ENCODE measurements around the gene TJAP1.
"Not testable (repeated sequence)": the region's sequence is repeated elsewhere in the genome, so short reads cannot be mapped to it uniquely, and the experiment has no call there.

TJAP1 gene

DNA sequence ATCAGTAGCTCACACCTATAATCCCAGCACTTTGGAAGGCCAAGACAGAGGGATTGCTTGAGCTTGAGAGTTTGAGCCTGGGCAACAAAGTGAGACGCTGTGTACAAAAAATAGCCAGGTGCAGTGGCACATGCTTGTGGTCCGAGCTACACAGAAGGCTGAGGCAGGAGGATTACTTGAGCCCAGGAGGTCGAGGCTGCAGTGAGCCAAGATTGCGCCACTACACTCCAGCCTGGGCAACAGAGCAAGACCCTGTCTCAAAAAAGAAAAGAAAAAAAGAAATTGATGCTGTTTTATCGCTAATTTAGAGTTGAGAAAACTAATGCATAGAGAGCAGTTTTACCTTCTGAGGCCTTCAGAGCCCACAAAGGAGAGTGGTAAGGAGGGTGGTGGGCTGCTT lies 20.9 kb downstream of the TJAP1 start:
- H3K4me3 ChIP-seq (ENCODE audit: low read length in 2 of 2); H3K9me3 ChIP-seq (ENCODE audit: control insufficient read depth in 2 of 2, low read length in 2 of 2); H3K9ac ChIP-seq (ENCODE audit: low read depth in 1 of 2, low read length in 2 of 2); H3K4me1 ChIP-seq (ENCODE audit: control insufficient read depth in 2 of 2, insufficient read depth in 2 of 2, low read length in 2 of 2); H3K27ac ChIP-seq (ENCODE audit: low read depth in 2 of 2, low read length in 2 of 2); H3K27me3 ChIP-seq (ENCODE audit: control insufficient read depth in 2 of 2, insufficient read depth in 2 of 2, low read length in 2 of 2): not testable (repeated sequence)
- H3K36me3 ChIP-seq (ENCODE audit: control insufficient read depth in 2 of 2, insufficient read depth in 2 of 2, low read length in 2 of 2): peaks cover 36 to 48% of the 10 kb centered on the region in 2 donors

DNA sequence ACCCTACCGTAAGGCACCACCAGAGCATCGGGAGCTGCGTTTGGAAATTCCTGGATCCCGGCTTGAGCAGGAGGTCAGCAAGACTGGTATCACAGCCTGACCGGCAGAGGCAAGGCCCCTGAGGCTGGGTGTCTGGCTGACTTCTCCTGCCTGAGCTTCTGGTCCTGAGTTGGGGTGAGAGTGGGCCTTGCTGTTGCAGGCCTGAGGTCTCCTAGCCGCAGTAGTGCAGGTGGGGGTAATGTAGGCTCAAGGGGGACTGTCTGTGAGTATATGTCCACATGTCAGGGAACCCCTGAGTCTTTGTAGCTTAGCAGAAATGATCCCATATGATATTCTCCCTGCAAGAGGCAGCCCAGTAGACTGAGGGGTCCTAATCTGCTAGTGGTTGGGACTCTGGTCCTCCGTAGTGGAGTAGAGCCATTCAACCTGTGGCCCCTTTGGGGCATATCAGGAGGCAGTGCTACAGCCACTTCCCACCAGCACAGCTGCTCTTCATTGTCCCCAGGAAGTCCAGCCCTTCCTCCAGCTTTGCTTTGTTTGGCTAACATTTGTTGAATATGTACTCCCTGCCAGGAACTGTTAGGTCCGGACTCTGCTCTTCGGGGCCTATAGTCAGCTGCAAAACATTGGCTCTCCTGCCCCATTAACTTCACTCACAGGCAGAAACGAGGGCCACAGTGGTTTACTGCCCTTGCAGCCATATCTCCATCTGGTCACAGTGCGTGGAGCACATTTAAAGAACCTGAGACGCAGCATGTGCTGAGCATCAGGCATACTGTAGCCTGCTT lies 21.9 kb downstream of the TJAP1 start:
- Histone ChIP-seq H3K4me3 (ENCODE audit: low read length in 2 of 2) (no peak overlapping the region), H3K9me3 (ENCODE audit: control insufficient read depth in 2 of 2, low read length in 2 of 2) (no peaks in the 10 kb centered on the region), H3K36me3 (ENCODE audit: control insufficient read depth in 2 of 2, insufficient read depth in 2 of 2, low read length in 2 of 2) (peaks cover 42 to 51% of the 10 kb centered on the region in 2 donors), H3K27me3 (ENCODE audit: control insufficient read depth in 2 of 2, insufficient read depth in 2 of 2, low read length in 2 of 2) (no peaks in the 10 kb centered on the region), H3K9ac (ENCODE audit: low read depth in 1 of 2, low read length in 2 of 2) (no peak overlapping the region), H3K4me1 (ENCODE audit: control insufficient read depth in 2 of 2, insufficient read depth in 2 of 2, low read length in 2 of 2) (peaks cover 0 to 3% of the 10 kb centered on the region in 2 donors), H3K27ac (ENCODE audit: low read depth in 2 of 2, low read length in 2 of 2) (no peak overlapping the region)

DNA sequence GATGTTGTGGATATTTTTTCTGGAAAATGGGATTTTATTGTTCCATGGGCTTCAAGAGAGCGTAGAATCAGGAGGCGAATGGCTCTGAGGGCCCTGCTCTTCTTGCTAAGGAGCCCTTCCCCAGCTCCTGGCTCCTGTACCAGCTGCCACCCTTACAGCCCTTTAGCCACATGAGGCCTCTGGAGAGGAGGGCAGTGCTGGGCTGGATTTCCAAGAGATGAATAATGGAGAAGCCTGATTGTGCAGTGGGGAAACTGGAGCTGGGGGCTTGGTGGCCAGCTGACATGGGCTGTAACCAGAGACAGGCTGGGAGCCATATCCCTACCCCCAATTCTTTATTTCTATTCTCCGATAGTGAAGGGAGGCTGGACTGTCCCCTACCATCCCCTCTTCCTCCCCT lies 23.6 kb downstream of the TJAP1 start:
- H3K9me3 ChIP-seq (ENCODE audit: control insufficient read depth in 2 of 2, low read length in 2 of 2): no peaks in the 10 kb centered on the region
- H3K4me3 ChIP-seq (ENCODE audit: low read length in 2 of 2): no peak overlapping the region
- no peak overlapping the region for H3K27ac ChIP-seq (ENCODE audit: low read depth in 2 of 2, low read length in 2 of 2)
- no peaks in the 10 kb centered on the region for H3K27me3 ChIP-seq (ENCODE audit: control insufficient read depth in 2 of 2, insufficient read depth in 2 of 2, low read length in 2 of 2)
- H3K36me3 ChIP-seq (ENCODE audit: control insufficient read depth in 2 of 2, insufficient read depth in 2 of 2, low read length in 2 of 2): peaks cover 52 to 61% of the 10 kb centered on the region in 2 donors
- H3K9ac ChIP-seq (ENCODE audit: low read depth in 1 of 2, low read length in 2 of 2): no peak overlapping the region
- H3K4me1 ChIP-seq (ENCODE audit: control insufficient read depth in 2 of 2, insufficient read depth in 2 of 2, low read length in 2 of 2): no peaks in the 10 kb centered on the region

DNA sequence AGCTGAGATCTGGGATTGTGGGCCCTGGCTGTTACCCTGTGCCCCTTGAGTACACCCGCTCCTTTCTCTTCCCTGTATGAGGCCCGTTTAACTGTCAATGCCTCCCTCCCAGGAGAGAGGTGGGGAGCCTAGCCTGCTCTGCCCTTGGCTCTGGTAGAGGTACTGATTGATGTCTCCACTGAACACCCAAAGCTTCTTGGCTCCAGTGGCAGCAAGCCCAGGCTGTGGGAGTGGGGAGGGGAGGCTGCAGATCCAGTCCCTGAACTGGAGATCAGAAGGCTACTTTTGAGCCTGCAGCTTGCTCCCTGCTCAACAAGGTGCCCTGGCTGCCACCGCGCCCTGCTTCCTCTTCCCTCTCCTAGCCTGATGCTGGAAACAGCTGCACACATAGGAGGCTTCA lies 25.3 kb downstream of the TJAP1 start:
- Histone ChIP-seq H3K27ac (ENCODE audit: low read depth in 2 of 2, low read length in 2 of 2) (no peak overlapping the region), H3K9me3 (ENCODE audit: control insufficient read depth in 2 of 2, low read length in 2 of 2) (no peaks in the 10 kb centered on the region), H3K36me3 (ENCODE audit: control insufficient read depth in 2 of 2, insufficient read depth in 2 of 2, low read length in 2 of 2) (peaks cover 52 to 62% of the 10 kb centered on the region in 2 donors), H3K4me1 (ENCODE audit: control insufficient read depth in 2 of 2, insufficient read depth in 2 of 2, low read length in 2 of 2) (peaks cover 0 to 3% of the 10 kb centered on the region in 2 donors), H3K4me3 (ENCODE audit: low read length in 2 of 2) (no peak overlapping the region), H3K9ac (ENCODE audit: low read depth in 1 of 2, low read length in 2 of 2) (no peak overlapping the region), H3K27me3 (ENCODE audit: control insufficient read depth in 2 of 2, insufficient read depth in 2 of 2, low read length in 2 of 2) (peaks cover 0 to 3% of the 10 kb centered on the region in 2 donors)

DNA sequence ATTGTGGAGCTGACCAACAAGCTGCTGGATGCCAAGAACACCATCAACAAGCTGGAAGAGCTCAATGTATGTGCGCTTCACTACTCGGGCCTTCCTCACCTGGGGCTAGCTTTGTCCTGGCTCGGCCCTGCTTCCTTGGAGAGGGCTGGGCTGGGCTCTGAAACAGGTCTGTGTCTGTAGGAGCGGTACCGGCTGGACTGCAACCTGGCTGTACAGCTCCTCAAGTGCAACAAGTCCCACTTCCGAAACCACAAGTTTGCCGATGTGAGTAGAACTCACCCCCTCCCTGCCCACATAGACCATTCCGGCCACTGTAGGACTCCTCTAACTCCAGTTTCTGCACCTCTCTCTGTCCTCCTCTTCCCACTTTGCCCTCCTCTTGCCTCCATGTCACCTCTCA lies 26.1 kb downstream of the TJAP1 start:
- Histone ChIP-seq H3K27me3 (ENCODE audit: control insufficient read depth in 2 of 2, insufficient read depth in 2 of 2, low read length in 2 of 2) (peaks cover 4 to 8% of the 10 kb centered on the region in 2 donors), H3K9ac (ENCODE audit: low read depth in 1 of 2, low read length in 2 of 2) (no peak overlapping the region), H3K27ac (ENCODE audit: low read depth in 2 of 2, low read length in 2 of 2) (no peak overlapping the region), H3K36me3 (ENCODE audit: control insufficient read depth in 2 of 2, insufficient read depth in 2 of 2, low read length in 2 of 2) (peaks cover 52 to 61% of the 10 kb centered on the region in 2 donors), H3K9me3 (ENCODE audit: control insufficient read depth in 2 of 2, low read length in 2 of 2) (no peaks in the 10 kb centered on the region), H3K4me1 (ENCODE audit: control insufficient read depth in 2 of 2, insufficient read depth in 2 of 2, low read length in 2 of 2) (peaks cover under 1 to 3% of the 10 kb centered on the region in 2 donors), H3K4me3 (ENCODE audit: low read length in 2 of 2) (no peak overlapping the region)

DNA sequence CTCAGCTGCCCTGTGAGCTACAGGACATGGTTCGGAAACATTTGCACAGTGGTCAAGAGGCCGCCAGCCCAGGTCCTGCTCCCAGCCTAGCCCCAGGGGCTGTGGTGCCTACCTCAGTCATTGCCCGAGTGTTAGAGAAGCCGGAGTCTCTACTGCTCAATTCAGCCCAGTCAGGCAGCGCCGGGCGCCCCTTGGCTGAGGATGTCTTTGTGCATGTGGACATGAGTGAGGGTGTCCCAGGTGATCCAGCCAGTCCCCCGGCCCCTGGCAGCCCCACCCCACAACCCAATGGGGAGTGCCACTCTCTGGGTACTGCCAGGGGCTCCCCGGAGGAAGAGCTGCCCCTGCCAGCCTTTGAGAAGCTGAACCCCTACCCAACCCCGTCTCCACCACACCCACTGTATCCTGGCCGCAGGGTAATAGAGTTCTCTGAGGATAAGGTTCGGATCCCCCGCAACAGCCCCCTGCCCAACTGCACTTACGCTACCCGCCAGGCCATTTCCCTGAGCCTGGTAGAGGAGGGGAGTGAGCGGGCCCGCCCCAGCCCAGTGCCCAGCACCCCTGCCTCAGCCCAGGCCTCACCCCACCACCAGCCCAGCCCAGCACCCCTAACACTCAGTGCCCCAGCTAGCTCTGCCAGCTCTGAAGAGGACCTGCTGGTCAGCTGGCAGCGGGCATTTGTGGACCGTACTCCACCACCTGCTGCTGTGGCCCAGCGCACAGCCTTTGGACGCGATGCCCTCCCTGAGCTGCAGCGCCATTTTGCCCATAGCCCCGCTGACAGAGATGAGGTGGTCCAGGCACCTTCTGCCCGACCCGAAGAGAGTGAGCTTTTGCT lies 27.6 kb downstream of the TJAP1 start:
- H3K9me3 ChIP-seq (ENCODE audit: control insufficient read depth in 2 of 2, low read length in 2 of 2): no peaks in the 10 kb centered on the region
- H3K9ac ChIP-seq (ENCODE audit: low read depth in 1 of 2, low read length in 2 of 2): no peak overlapping the region
- H3K36me3 ChIP-seq (ENCODE audit: control insufficient read depth in 2 of 2, insufficient read depth in 2 of 2, low read length in 2 of 2): peaks cover 37 to 45% of the 10 kb centered on the region in 2 donors
- H3K27ac ChIP-seq (ENCODE audit: low read depth in 2 of 2, low read length in 2 of 2): no peak overlapping the region
- H3K27me3 ChIP-seq (ENCODE audit: control insufficient read depth in 2 of 2, insufficient read depth in 2 of 2, low read length in 2 of 2): peaks cover 8% of the 10 kb centered on the region in 2 donors
- H3K4me3 ChIP-seq (ENCODE audit: low read length in 2 of 2): no peak overlapping the region
- peaks cover 9 to 10% of the 10 kb centered on the region in 2 donors for H3K4me1 ChIP-seq (ENCODE audit: control insufficient read depth in 2 of 2, insufficient read depth in 2 of 2, low read length in 2 of 2)

DNA sequence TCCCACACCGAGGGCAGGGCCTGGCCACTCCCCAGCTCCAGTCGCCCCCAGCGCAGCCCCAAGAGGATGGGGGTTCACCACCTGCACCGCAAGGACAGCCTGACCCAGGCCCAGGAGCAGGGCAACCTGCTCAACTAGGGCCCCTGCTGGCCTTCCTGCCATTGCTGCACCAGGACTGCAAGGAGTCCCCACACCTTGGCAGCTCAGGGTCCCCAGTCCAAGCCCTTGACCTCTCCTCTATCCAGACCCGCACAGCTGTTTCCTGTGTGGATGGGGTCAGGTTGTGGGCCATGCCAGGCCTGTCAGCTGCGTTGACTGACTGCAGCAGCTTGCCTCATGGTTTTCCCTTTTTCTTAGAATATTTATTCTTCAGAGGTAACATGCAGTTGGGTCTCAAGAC lies 28.3 kb downstream of the TJAP1 start:
- Histone ChIP-seq H3K9me3 (ENCODE audit: control insufficient read depth in 2 of 2, low read length in 2 of 2) (no peaks in the 10 kb centered on the region), H3K27ac (ENCODE audit: low read depth in 2 of 2, low read length in 2 of 2) (no peak overlapping the region), H3K27me3 (ENCODE audit: control insufficient read depth in 2 of 2, insufficient read depth in 2 of 2, low read length in 2 of 2) (peaks cover 8% of the 10 kb centered on the region in 2 donors), H3K4me1 (ENCODE audit: control insufficient read depth in 2 of 2, insufficient read depth in 2 of 2, low read length in 2 of 2) (peaks cover 13 to 14% of the 10 kb centered on the region in 2 donors), H3K9ac (ENCODE audit: low read depth in 1 of 2, low read length in 2 of 2) (no peak overlapping the region), H3K36me3 (ENCODE audit: control insufficient read depth in 2 of 2, insufficient read depth in 2 of 2, low read length in 2 of 2) (peaks cover 32 to 38% of the 10 kb centered on the region in 2 donors), H3K4me3 (ENCODE audit: low read length in 2 of 2) (no peak overlapping the region)

DNA sequence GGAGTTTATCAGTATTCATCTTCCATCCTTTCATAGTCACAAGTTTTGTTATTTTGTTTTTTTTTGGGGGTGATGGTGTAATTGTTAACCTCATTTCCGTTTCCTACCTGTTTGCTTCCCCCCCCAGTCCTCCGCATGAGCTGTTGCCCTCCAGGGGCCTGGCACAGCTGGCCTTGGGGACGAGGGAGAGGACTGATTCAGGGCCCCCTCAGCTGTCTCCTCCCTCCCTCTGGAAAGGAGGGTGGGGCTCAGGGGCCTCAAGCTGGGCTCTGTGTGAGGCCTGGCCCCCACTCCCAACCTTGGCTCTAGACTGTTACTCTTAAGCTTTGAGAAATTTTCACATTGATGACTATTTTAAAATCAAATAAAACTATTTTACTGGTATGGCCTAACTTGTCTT lies 28.8 kb downstream of the TJAP1 start:
- H3K9ac ChIP-seq (ENCODE audit: low read depth in 1 of 2, low read length in 2 of 2): no peak overlapping the region
- peaks cover 27 to 35% of the 10 kb centered on the region in 2 donors for H3K36me3 ChIP-seq (ENCODE audit: control insufficient read depth in 2 of 2, insufficient read depth in 2 of 2, low read length in 2 of 2)
- H3K27me3 ChIP-seq (ENCODE audit: control insufficient read depth in 2 of 2, insufficient read depth in 2 of 2, low read length in 2 of 2): peaks cover 8% of the 10 kb centered on the region in 2 donors
- no peak overlapping the region for H3K27ac ChIP-seq (ENCODE audit: low read depth in 2 of 2, low read length in 2 of 2)
- H3K4me3 ChIP-seq (ENCODE audit: low read length in 2 of 2): no peak overlapping the region
- H3K9me3 ChIP-seq (ENCODE audit: control insufficient read depth in 2 of 2, low read length in 2 of 2): no peaks in the 10 kb centered on the region
- H3K4me1 ChIP-seq (ENCODE audit: control insufficient read depth in 2 of 2, insufficient read depth in 2 of 2, low read length in 2 of 2): peaks cover 17 to 18% of the 10 kb centered on the region in 2 donors

DNA sequence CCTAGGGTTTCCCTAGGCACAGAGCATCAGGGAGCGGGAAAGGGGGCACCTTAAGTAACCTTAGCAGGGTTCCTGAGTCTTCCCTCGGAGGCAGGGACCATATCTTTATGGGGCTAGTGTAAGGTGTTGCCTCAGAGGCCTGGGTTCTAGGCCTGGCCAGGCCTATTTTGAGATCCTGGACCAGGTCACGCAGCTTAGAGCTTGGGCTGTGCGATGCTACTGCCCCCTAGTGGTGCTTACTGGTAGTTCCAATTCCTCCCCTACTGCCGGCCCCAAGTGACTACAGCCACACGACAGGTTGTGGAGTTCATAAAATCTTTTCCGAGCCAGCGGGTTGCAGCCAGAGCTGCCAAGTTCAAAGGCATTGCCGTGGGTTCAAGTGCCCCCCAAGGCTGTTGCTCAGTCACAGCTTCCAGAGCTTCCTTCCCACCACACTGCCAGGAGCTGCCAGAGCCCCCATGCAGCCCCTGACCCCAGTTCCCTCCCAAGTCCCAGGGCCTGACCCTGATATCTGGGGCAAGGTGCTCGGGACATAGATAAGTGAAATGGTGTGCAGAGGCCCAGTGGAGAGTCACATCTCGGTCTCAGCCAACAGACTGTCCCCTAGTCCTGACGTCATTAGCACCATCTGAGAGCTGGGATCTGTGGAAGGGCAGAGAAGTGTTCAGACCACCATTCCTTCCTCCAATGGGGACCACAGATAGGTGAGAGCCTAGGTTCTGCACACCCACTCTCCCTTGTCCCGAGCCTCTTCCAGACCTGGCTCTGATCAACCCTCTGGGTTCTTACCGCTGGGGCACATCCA lies 29.5 kb downstream of the TJAP1 start:
- no peak overlapping the region for H3K9ac ChIP-seq (ENCODE audit: low read depth in 1 of 2, low read length in 2 of 2)
- no peaks in the 10 kb centered on the region for H3K9me3 ChIP-seq (ENCODE audit: control insufficient read depth in 2 of 2, low read length in 2 of 2)
- peaks cover 29 to 38% of the 10 kb centered on the region in 2 donors for H3K36me3 ChIP-seq (ENCODE audit: control insufficient read depth in 2 of 2, insufficient read depth in 2 of 2, low read length in 2 of 2)
- peaks cover 8% of the 10 kb centered on the region in 2 donors for H3K27me3 ChIP-seq (ENCODE audit: control insufficient read depth in 2 of 2, insufficient read depth in 2 of 2, low read length in 2 of 2)
- no peak overlapping the region for H3K27ac ChIP-seq (ENCODE audit: low read depth in 2 of 2, low read length in 2 of 2)
- H3K4me3 ChIP-seq (ENCODE audit: low read length in 2 of 2): no peak overlapping the region
- peaks cover 18 to 20% of the 10 kb centered on the region in 2 donors for H3K4me1 ChIP-seq (ENCODE audit: control insufficient read depth in 2 of 2, insufficient read depth in 2 of 2, low read length in 2 of 2)

Measured in mucosa of rectum (tissue), 2 donors.